IMR-90 (cell line): ENCODE measurements around the gene KIDINS220. TPM values are rescaled to one million over a fixed set of nuclear protein-coding genes. Genes with fewer than 3 reads are reported as not detected.

Source experiments
- ATAC-seq: fragments of 200-7000 bp; cut with Tn5 transposase; 2 replicates; pipeline ENCODE4 v1.9.1; 2020; ENCODE audit warnings: low read depth, mild to moderate bottlenecking, moderate library complexity
- BruUV-seq: library from RNA; stranded (reverse); fragments of 400-500 nt; replicated peaks from 2 replicates; lab custom pipeline; 2021; lab: Mats Ljungman, UMichigan
- CTCF ChIA-PET: fragments of 300-600 bp; formaldehyde crosslinking; extraction: SDS; loops from one replicate; lab custom pipeline; 2021; ENCODE audit warnings: antibody characterized with exemption; lab: Yijun Ruan, JAX
- POLR2A ChIA-PET: fragments of 300-600 bp; sonication (Branson Sonifier 250); formaldehyde crosslinking; loops from one replicate; lab custom pipeline; 2022; ENCODE audit warnings: antibody characterized with exemption; ENCODE audit not compliant: unreplicated experiment; lab: Charles Lee
- DNase-seq: peaks from one replicate; pipeline ENCODE4 v3.0.0; 2013
- H2AFZ ChIP-seq: replicated peaks from 2 replicates; pipeline ENCODE3; 2013; ENCODE audit warnings: low read length, mild to moderate bottlenecking; ENCODE audit not compliant: poor library complexity
- H2AK5ac ChIP-seq: 2 replicates; pipeline ENCODE4 v1.6.1; 2013; ENCODE audit warnings: low read depth, low read length, inconsistent platforms
- H2AK9ac ChIP-seq: replicated peaks from 2 replicates; pipeline ENCODE3; 2013; ENCODE audit warnings: mild to moderate bottlenecking, low read depth, low read length, moderate library complexity; ENCODE audit not compliant: poor library complexity
- H2BK120ac ChIP-seq: 2 replicates; pipeline ENCODE4 v1.6.1; 2013; ENCODE audit warnings: low read depth, low read length, inconsistent platforms
- H2BK15ac ChIP-seq: 3 replicates; pipeline ENCODE4 v1.6.1; 2013; ENCODE audit warnings: low read depth, low read length, inconsistent platforms
- H2BK20ac ChIP-seq: 2 replicates; pipeline ENCODE4 v1.6.1; 2013; ENCODE audit warnings: low read depth, mild to moderate bottlenecking, inconsistent platforms, low read length, moderate library complexity
- H2BK5ac ChIP-seq: 2 replicates; pipeline ENCODE4 v1.6.1; 2013; ENCODE audit warnings: mild to moderate bottlenecking, low read depth, low read length, inconsistent platforms; ENCODE audit not compliant: poor library complexity, severe bottlenecking
- H3K14ac ChIP-seq: replicated peaks from 2 replicates; pipeline ENCODE4 v1.6.1; 2013; ENCODE audit warnings: low read depth, low read length, inconsistent platforms
- H3K18ac ChIP-seq: 2 replicates; pipeline ENCODE4 v1.6.1; 2013; ENCODE audit warnings: low read depth, low read length, control low read depth
- H3K23ac ChIP-seq: 2 replicates; pipeline ENCODE4 v1.6.1; 2013; ENCODE audit warnings: low read depth, low read length, inconsistent platforms
- H3K27ac ChIP-seq: 2 replicates; pipeline ENCODE4 v1.5.1; 2013; ENCODE audit warnings: mild to moderate bottlenecking, control low read depth, low read length; ENCODE audit not compliant: insufficient read depth
- H3K27me3 ChIP-seq: 2 replicates; pipeline ENCODE4 v1.6.1; 2013; ENCODE audit warnings: low read length; ENCODE audit not compliant: control insufficient read depth, insufficient read depth
- H3K36me3 ChIP-seq: 2 replicates; pipeline ENCODE4 v1.6.1; 2013; ENCODE audit warnings: low read length, mixed read lengths; ENCODE audit not compliant: control insufficient read depth, insufficient read depth
- H3K4ac ChIP-seq: 2 replicates; pipeline ENCODE4 v1.6.1; 2013; ENCODE audit warnings: low read depth, low read length, inconsistent platforms
- H3K4me1 ChIP-seq: 2 replicates; pipeline ENCODE4 v1.6.1; 2013; ENCODE audit warnings: low read length, mixed read lengths; ENCODE audit not compliant: control insufficient read depth, insufficient read depth
- H3K4me2 ChIP-seq: 2 replicates; pipeline ENCODE4 v1.6.1; 2013; ENCODE audit warnings: low read depth, mild to moderate bottlenecking, control low read depth, low read length, moderate library complexity
- H3K4me3 ChIP-seq: 2 replicates; pipeline ENCODE4 v1.5.1; 2013; ENCODE audit warnings: low read depth, mild to moderate bottlenecking, control low read depth, low read length, moderate library complexity; ENCODE audit not compliant: insufficient read depth
- H3K56ac ChIP-seq: 2 replicates; pipeline ENCODE4 v1.6.1; 2013; ENCODE audit warnings: low read length, inconsistent platforms; ENCODE audit not compliant: insufficient read depth; ENCODE audit errors: extremely low read depth
- H3K79me1 ChIP-seq, 2 experiments: 2 replicates each; pipeline ENCODE4 v1.6.1; 2013; ENCODE audit warnings: low read length in 2 of 2, inconsistent platforms in 1 of 2, low read depth in 1 of 2
- H3K9ac ChIP-seq: 2 replicates; pipeline ENCODE4 v1.6.1; 2013; ENCODE audit warnings: low read depth, low read length, control low read depth
- H3K9me1 ChIP-seq: 2 replicates; pipeline ENCODE4 v1.6.1; 2013; ENCODE audit warnings: low read length, inconsistent platforms; ENCODE audit not compliant: insufficient read depth
- H3K9me3 ChIP-seq: 2 replicates; pipeline ENCODE4 v1.6.1; 2013; ENCODE audit warnings: low read length; ENCODE audit not compliant: control insufficient read depth, insufficient read depth
- H4K20me1 ChIP-seq: 2 replicates; pipeline ENCODE4 v1.6.1; 2013; ENCODE audit warnings: low read length, inconsistent platforms; ENCODE audit not compliant: insufficient read depth
- H4K5ac ChIP-seq: 2 replicates; pipeline ENCODE4 v1.6.1; 2013; ENCODE audit warnings: mild to moderate bottlenecking, low read depth, low read length, control low read depth
- H4K8ac ChIP-seq, 2 experiments: 2 replicates each; pipeline ENCODE4 v1.6.1; 2013; ENCODE audit warnings: low read depth in 2 of 2, low read length in 2 of 2, control low read depth in 1 of 2, inconsistent platforms in 1 of 2
- H4K91ac ChIP-seq: 2 replicates; pipeline ENCODE4 v1.6.1; 2013; ENCODE audit warnings: low read depth, low read length, inconsistent platforms; ENCODE audit not compliant: insufficient read depth
- BHLHE40 ChIP-seq: fragments of 150-350 bp; IDR thresholded peaks from 2 replicates; pipeline ENCODE4 v1.6.1; 2016; ENCODE audit warnings: mild to moderate bottlenecking, low read depth, low read length
- CEBPB ChIP-seq: IDR thresholded peaks from 2 replicates; pipeline ENCODE4 v1.6.1; 2012; ENCODE audit warnings: low read depth, low read length, improper control_type of control experiment
- CHD1 ChIP-seq: IDR thresholded peaks from 2 replicates; pipeline ENCODE4 v1.6.1; 2012; ENCODE audit warnings: low read depth, low read length, improper control_type of control experiment
- FOS ChIP-seq: fragments of 150-350 bp; IDR thresholded peaks from 2 replicates; pipeline ENCODE4 v1.6.1; 2016; ENCODE audit warnings: low read depth, low read length
- MAFK ChIP-seq: IDR thresholded peaks from 2 replicates; pipeline ENCODE4 v1.6.1; 2012; ENCODE audit warnings: low read depth, low read length, improper control_type of control experiment
- MAZ ChIP-seq: IDR thresholded peaks from 2 replicates; pipeline ENCODE4 v1.6.1; 2012; ENCODE audit warnings: low read depth, mild to moderate bottlenecking, low read length, improper control_type of control experiment, moderate library complexity, borderline replicate concordance
- MXI1 ChIP-seq: IDR thresholded peaks from 2 replicates; pipeline ENCODE4 v1.6.1; 2012; ENCODE audit warnings: low read depth, mild to moderate bottlenecking, low read length, moderate library complexity, borderline replicate concordance
- NFE2L2 ChIP-seq: fragments of 150-350 bp; IDR thresholded peaks from 2 replicates; pipeline ENCODE4 v1.6.1; 2016; ENCODE audit warnings: low read depth, mild to moderate bottlenecking, low read length
- POLR2A ChIP-seq: IDR thresholded peaks from 2 replicates; pipeline ENCODE4 v1.6.1; 2012; ENCODE audit warnings: mild to moderate bottlenecking, low read depth, low read length
- RAD21 ChIP-seq: IDR thresholded peaks from 2 replicates; pipeline ENCODE4 v1.6.1; 2012; ENCODE audit warnings: low read length, improper control_type of control experiment
- RCOR1 ChIP-seq: IDR thresholded peaks from 2 replicates; pipeline ENCODE4 v1.6.1; 2012; ENCODE audit warnings: mild to moderate bottlenecking, low read length, improper control_type of control experiment; ENCODE audit not compliant: insufficient replicate concordance
- RFX5 ChIP-seq: IDR thresholded peaks from 2 replicates; pipeline ENCODE4 v1.8.0; 2012; ENCODE audit warnings: low read depth, mild to moderate bottlenecking, low read length, moderate library complexity
- SMC3 ChIP-seq: fragments of 150-350 bp; IDR thresholded peaks from 2 replicates; pipeline ENCODE4 v1.6.1; 2016; ENCODE audit warnings: low read depth, mild to moderate bottlenecking, antibody characterized with exemption, low read length, moderate library complexity
- USF2 ChIP-seq: fragments of 150-350 bp; IDR thresholded peaks from 2 replicates; pipeline ENCODE4 v1.6.1; 2017; ENCODE audit warnings: mild to moderate bottlenecking, antibody characterized with exemption, low read length, low read depth
- WGBS, 2 experiments: methylation state at CpG; one replicate each; pipeline versions ENCODE4 v1.1.5 to v1.1.7; 2013; ENCODE audit warnings: missing lambda C conversion rate in 2 of 2; ENCODE audit not compliant: insufficient read length in 1 of 2; ENCODE audit errors: extremely low coverage in 2 of 2; 5-methylcytosine and 5-hydroxymethylcytosine counted together
- dilution Hi-C: fragments of 300-500 bp; cut with HindIII; formaldehyde crosslinking; loops from one replicate; pipeline ENCODE4 v1.14.3; 2018; ENCODE audit warnings: low sequenced_read_pairs; ENCODE audit not compliant: unreplicated experiment
- in situ Hi-C: fragments of 300-500 bp; cut with MboI; formaldehyde crosslinking; loops from 3 replicates; pipeline ENCODE4 v1.14.3; 2019; ENCODE audit warnings: low sequenced_read_pairs, inconsistent platforms, mixed read lengths
- intact Hi-C: fragments of 100-400 bp; cut with micrococcal nuclease; formaldehyde crosslinking; loops from 2 replicates; pipeline ENCODE4 v1.10.0; 2022
- polyA plus RNA-seq, 3 experiments: library from polyadenylated mRNA; depleted of rRNA; stranded (reverse); fragments of >200 nt; gene quantifications; 2 replicates each; pipeline ENCODE4 v1.2.3, GENCODE V29; 2012; ENCODE audit warnings: low replicate concordance in 1 of 3
- total RNA-seq: library from RNA; depleted of rRNA; stranded (reverse); fragments of >200 nt; gene quantifications from 2 replicates; pipeline ENCODE4 v1.2.3, GENCODE V29; 2012
- TF ChIP-seq, protein P1 (sequence below): fragments of 150-350 bp; IDR thresholded peaks from 2 replicates; pipeline ENCODE4 v1.6.1; 2016; ENCODE audit warnings: low read depth, mild to moderate bottlenecking, low read length, moderate library complexity, borderline replicate concordance
- TF ChIP-seq, protein P2 (sequence below): conservative IDR thresholded peaks from 2 replicates; pipeline ENCODE4 v1.5.1; 2012; ENCODE audit warnings: mild to moderate bottlenecking, low read depth, low read length, improper control_type of control experiment

Gene KIDINS220
- total and polyA plus RNA-seq, 2 of the 4 experiments (the other 2 are of a cell fraction) = 23.1 to 63.4 TPM

DNA sequence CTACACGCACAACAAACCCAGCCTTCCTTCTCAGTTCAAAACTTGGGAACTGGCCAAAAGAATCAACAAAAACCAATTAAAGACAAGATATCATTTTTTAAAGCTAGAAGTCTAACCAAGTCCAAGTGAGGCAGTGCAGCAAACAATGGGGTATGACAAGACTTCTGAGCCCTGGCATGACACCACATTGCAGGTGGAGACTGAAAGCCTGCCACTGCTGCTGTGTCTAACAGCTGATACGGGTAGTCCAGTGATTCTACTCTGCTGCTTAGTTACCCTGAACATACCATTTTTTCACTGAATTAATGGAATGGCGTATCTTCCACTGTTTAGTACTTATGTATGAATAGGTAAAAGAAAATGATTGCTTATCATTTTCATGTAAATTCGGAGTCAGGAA lies 47.4 kb upstream of the KIDINS220 start:
- no peak overlapping the region for H2AK9ac ChIP-seq
- dilution Hi-C loops = no loop called here
- H4K5ac ChIP-seq = no peak overlapping the region
- no peak overlapping the region for H3K23ac ChIP-seq
- peaks cover 4 to 5% of the 10 kb centered on the region in 2 experiments; a peak in 2 of 4 replicates for H3K79me1 ChIP-seq
- H3K27me3 ChIP-seq = no peaks in the 10 kb centered on the region
- intact Hi-C loops = no loop called here
- H3K9me1 ChIP-seq = no peaks in the 10 kb centered on the region
- ChIA-PET CTCF (interaction anchor here (1.0 kb wide), 1 partner anchor 12 kb away, joined by 3 read pairs; no protein-coding TSS in a partner anchor), POLR2A (no interaction called here)
- no peak overlapping the region for H2BK120ac ChIP-seq
- no peak overlapping the region for H2AFZ ChIP-seq
- no peak overlapping the region for H3K27ac ChIP-seq
- no CpG with 5 or more reads among the region's 4 CpGs for WGBS, 2 experiments
- no peak overlapping the region for H2BK5ac ChIP-seq
- no peaks in the 10 kb centered on the region for H4K20me1 ChIP-seq
- H3K36me3 ChIP-seq = peaks cover 9% of the 10 kb centered on the region
- BruUV-seq = no TSS peak
- H2BK20ac ChIP-seq = no peak overlapping the region
- TF ChIP-seq, protein P1, sequence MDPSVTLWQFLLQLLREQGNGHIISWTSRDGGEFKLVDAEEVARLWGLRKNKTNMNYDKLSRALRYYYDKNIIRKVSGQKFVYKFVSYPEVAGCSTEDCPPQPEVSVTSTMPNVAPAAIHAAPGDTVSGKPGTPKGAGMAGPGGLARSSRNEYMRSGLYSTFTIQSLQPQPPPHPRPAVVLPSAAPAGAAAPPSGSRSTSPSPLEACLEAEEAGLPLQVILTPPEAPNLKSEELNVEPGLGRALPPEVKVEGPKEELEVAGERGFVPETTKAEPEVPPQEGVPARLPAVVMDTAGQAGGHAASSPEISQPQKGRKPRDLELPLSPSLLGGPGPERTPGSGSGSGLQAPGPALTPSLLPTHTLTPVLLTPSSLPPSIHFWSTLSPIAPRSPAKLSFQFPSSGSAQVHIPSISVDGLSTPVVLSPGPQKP = no peak
- TF ChIP-seq MXI1 = no peak
- no peak for TF ChIP-seq MAZ
- no peak for TF ChIP-seq POLR2A
- no peak for TF ChIP-seq BHLHE40
- no peak for TF ChIP-seq RCOR1
- no peak for TF ChIP-seq NFE2L2
- no peak for TF ChIP-seq USF2
- no peak for TF ChIP-seq MAFK
- no peak for TF ChIP-seq CHD1
- no peak for TF ChIP-seq SMC3
- TF ChIP-seq, protein P2, sequence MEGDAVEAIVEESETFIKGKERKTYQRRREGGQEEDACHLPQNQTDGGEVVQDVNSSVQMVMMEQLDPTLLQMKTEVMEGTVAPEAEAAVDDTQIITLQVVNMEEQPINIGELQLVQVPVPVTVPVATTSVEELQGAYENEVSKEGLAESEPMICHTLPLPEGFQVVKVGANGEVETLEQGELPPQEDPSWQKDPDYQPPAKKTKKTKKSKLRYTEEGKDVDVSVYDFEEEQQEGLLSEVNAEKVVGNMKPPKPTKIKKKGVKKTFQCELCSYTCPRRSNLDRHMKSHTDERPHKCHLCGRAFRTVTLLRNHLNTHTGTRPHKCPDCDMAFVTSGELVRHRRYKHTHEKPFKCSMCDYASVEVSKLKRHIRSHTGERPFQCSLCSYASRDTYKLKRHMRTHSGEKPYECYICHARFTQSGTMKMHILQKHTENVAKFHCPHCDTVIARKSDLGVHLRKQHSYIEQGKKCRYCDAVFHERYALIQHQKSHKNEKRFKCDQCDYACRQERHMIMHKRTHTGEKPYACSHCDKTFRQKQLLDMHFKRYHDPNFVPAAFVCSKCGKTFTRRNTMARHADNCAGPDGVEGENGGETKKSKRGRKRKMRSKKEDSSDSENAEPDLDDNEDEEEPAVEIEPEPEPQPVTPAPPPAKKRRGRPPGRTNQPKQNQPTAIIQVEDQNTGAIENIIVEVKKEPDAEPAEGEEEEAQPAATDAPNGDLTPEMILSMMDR = no peak
- TF ChIP-seq CEBPB = no peak
- TF ChIP-seq FOS = no peak
- no peak for TF ChIP-seq RAD21
- TF ChIP-seq RFX5 = no peak
- H3K4me1 ChIP-seq = no peaks in the 10 kb centered on the region
- H3K9ac ChIP-seq = no peak overlapping the region
- in situ Hi-C loops = no loop called here
- ATAC-seq (no peak), DNase-seq (no peak)
- no peak overlapping the region for H2AK5ac ChIP-seq
- no peak overlapping the region for H3K4me3 ChIP-seq
- H3K4ac ChIP-seq = no peak overlapping the region
- H3K56ac ChIP-seq = no peak overlapping the region
- no peak overlapping the region for H3K4me2 ChIP-seq
- no peaks in the 10 kb centered on the region for H3K9me3 ChIP-seq
- no peak overlapping the region for H3K14ac ChIP-seq
- H2BK15ac ChIP-seq = no peak overlapping the region
- no peak overlapping the region for H4K91ac ChIP-seq
- H4K8ac ChIP-seq = no peak overlapping the region
- H3K18ac ChIP-seq = no peak overlapping the region
